Ishikawa (cell line): Measurements from ENCODE around the gene RHBDF2.

ENCODE experiments used
- TAF1 ChIP-seq: IDR thresholded peaks from 2 replicates; pipeline ENCODE4 v1.6.1; 2012; ENCODE audit warnings: low read depth, mild to moderate bottlenecking
- TF ChIP-seq, protein P1 (sequence below): IDR thresholded peaks from 2 replicates; pipeline ENCODE4 v1.6.1; 2012

DNA sequence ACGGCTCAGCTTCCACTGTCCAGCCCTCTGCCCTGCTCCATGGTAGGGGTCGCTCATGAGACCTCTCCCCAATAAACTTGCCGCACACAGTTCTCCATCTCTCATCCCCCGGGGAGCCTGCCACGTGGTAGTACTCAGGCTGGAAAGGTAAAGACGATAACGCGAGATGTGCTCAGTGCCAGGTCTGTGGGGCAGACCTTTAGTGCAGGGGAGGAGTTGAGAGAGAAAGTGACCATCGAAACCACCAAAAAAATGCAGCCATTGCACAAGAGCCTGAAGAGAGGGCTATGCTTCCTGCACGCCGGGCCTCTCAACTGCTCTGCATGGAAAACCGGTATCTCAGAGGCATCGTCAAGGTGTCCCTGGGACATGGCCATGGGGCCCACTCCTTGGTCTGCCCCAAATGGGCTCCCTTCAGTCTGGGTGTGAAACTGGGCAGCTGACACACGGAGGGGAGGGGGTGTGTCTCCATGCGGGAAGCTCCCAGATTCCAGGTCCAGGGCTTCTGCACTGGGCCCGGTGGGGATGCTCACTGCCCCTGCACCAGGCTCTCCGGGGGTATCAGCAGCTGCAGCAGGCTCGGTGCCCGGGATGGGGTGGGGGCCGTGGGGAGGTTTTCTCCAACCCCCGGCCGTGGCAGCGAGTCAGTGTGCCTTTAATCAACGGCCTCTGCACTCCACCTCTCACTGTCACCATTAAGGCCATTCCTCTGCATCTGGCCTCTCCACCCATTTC lies 38.5 kb downstream of the RHBDF2 start:
- TF ChIP-seq, protein P1, sequence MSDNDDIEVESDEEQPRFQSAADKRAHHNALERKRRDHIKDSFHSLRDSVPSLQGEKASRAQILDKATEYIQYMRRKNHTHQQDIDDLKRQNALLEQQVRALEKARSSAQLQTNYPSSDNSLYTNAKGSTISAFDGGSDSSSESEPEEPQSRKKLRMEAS, result no peak
- TF ChIP-seq TAF1, result no peak
